Measurements from ENCODE around the gene GNG4.
A peak's percentile ranks its signal among the peaks of the same experiment; 100 is the strongest.
"Not testable (repeated sequence)": the region's sequence is repeated elsewhere in the genome, so short reads cannot be mapped to it uniquely, and the experiment has no call there.

Gene GNG4

DNA sequence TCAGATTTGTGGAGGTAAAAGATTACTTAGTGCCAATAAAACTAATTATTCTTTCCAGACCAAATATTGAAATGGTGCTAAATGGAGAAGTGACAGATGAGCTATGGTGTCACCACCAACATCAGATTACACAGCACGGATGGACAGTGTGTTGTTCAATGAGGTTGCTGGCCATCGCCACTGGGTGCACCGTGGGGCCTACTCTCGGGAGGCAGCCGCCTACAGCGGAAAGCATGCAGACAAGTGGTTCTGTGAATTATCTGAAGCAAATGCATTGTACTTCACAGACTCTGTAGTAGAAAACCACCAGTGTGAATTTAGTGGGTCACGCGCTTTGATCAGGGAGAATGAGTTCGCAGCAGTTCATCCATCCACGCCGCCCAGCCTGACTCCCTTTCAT lies 42.3 kb downstream of the GNG4 start:
- no peak overlapping the region for H3K4me3 ChIP-seq (ENCODE audit: low read depth, low read length)
- in situ Hi-C loops (cut with HindIII; ENCODE audit: low sequenced_read_pairs), result no loop called here
- no peak for DNase-seq (ENCODE audit: low read depth)
- TF ChIP-seq, protein P1, sequence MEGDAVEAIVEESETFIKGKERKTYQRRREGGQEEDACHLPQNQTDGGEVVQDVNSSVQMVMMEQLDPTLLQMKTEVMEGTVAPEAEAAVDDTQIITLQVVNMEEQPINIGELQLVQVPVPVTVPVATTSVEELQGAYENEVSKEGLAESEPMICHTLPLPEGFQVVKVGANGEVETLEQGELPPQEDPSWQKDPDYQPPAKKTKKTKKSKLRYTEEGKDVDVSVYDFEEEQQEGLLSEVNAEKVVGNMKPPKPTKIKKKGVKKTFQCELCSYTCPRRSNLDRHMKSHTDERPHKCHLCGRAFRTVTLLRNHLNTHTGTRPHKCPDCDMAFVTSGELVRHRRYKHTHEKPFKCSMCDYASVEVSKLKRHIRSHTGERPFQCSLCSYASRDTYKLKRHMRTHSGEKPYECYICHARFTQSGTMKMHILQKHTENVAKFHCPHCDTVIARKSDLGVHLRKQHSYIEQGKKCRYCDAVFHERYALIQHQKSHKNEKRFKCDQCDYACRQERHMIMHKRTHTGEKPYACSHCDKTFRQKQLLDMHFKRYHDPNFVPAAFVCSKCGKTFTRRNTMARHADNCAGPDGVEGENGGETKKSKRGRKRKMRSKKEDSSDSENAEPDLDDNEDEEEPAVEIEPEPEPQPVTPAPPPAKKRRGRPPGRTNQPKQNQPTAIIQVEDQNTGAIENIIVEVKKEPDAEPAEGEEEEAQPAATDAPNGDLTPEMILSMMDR (IDR thresholded peaks at IDR 0.05; ENCODE audit: low read depth, low read length, missing control alignments), result no peak

DNA sequence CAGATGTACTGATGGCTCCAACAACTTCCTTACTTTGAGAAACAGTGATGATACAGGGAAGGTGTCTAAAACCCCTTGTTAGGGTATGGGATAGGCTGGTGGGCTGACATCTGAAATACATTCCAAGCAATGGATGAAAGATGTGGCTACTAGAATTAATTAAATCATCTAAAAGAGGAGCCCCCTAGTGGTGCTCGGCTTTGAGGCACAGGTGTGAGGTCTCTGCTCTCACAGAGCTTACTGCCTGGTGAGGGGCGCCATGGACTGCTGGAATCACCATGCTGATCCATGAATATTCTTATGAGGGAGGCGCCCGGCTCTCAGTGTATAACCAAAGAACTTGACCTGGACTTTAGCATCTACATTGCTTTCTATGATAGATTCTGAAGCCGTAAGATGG lies 48.5 kb downstream of the GNG4 start:
- in situ Hi-C loops (cut with HindIII; ENCODE audit: low sequenced_read_pairs), result no loop called here
- no peak overlapping the region for H3K4me3 ChIP-seq (ENCODE audit: low read depth, low read length)
- no peak for DNase-seq (ENCODE audit: low read depth)
- TF ChIP-seq, protein P1 (IDR thresholded peaks at IDR 0.05; ENCODE audit: low read depth, low read length, missing control alignments), result peak; percentile 43

DNA sequence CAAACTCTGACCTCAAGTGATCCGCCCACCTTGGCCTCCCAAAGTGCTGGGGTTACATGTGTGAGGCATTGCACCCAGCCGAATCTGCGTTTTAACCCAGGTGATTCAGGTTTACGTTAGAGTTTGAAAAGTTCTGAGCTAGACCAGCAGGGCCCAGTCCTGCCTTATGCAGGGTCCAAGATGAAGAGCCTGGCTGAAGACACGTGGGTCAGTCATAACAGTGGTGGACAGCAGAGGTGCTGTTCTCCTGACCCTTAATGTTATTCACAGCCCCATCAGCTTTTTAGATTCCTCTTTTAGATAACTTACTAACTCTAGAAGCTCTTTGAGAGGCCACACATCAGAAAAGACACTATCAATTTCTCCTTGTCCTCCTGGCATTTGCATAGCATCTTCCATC lies 50.0 kb downstream of the GNG4 start:
- H3K4me3 ChIP-seq (ENCODE audit: low read depth, low read length), result no peak overlapping the region
- TF ChIP-seq, protein P1 (IDR thresholded peaks at IDR 0.05; ENCODE audit: low read depth, low read length, missing control alignments), result no peak
- DNase-seq (ENCODE audit: low read depth), result no peak
- in situ Hi-C loops (cut with HindIII; ENCODE audit: low sequenced_read_pairs), result no loop called here

DNA sequence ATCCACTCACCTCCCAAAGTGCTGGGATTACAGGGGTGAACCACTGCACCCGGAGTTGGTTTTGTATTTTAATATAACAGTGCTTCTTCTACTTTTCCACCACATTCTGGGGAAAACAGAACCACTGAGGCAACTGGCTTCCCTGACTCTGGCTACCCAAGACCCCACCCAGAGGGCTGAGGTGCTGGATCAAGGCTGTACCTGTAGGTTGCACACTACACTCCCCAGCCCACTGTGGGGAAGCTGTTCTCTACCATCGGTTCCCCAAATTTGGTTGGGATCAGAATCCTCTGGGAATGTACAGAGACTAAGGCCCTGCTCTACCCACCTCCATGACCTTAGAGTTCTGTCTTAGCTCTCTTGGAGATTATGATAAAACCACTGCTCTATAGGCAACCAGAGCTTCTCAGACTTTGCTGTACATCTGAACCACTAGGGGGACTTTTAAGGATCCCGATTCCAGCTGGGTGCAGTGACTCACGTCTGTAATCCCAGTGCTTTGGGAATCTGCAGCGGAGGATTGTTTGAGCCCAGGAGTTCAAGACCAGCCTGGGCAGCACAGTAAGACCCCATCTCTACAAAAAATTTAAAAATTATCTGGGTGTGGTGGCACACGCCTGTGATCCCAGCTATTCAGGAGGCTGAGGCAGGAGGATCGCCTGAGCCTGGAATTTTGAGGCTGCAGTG lies 51.6 kb downstream of the GNG4 start:
- in situ Hi-C loops (cut with HindIII; ENCODE audit: low sequenced_read_pairs), result no loop called here
- no peak overlapping the region for H3K4me3 ChIP-seq (ENCODE audit: low read depth, low read length)
- TF ChIP-seq, protein P1 (IDR thresholded peaks at IDR 0.05; ENCODE audit: low read depth, low read length, missing control alignments), result peak; percentile 53
- DNase-seq (ENCODE audit: low read depth), result peak; percentile 15

DNA sequence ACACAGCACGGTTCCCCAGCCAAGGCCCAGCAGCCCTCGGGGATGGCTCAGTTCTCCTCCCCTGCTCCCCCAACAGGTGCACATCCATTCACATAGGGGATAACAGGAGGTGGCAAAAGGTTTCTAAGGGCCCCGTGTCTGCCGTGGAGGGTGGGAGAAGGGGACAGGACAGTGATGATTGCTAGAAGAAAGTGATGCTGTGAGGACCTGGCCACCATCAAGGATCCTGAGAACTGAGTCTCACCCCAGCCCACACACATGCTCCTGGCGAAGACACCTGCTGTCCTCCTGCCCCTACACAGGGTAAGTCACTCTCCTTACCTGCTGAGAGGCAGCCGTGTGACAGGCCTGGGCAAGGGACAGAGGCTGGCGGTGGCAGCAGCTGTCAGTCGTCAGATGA lies 54.5 kb downstream of the GNG4 start:
- TF ChIP-seq, protein P1 (IDR thresholded peaks at IDR 0.05; ENCODE audit: low read depth, low read length, missing control alignments), result no peak
- in situ Hi-C loops (cut with HindIII; ENCODE audit: low sequenced_read_pairs), result no loop called here
- no peak overlapping the region for H3K4me3 ChIP-seq (ENCODE audit: low read depth, low read length)
- no peak for DNase-seq (ENCODE audit: low read depth)

DNA sequence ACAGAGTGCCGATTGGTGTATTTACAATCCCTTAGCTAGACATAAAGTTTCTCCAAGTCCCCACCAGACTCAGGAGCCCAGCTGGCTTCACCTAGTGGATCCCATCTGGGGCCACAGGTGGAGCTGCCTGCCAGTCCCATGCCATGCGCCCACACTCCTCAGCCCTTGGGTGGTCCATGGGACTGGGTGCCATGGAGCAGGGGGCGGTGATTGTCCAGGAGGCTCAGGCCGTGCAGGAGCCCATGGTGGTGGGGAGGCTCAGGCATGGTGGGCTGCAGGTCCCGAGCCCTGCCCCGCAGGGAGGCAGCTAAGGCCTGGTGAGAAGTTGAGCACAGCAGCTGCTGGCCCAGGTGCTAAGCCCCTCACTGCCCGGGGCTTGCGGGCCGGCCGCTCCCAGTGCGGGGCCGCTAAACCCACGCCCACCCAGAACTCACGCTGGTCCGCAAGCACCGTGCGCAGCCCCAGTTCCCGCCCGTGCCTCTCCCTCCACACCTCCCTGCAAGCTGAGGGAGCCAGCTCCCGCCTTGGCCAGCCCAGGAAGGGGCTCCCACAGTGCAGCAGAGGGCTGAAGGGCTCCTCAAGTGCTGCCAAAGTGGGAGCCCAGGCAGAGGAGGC lies 55.2 kb downstream of the GNG4 start:
- DNase-seq (ENCODE audit: low read depth); in situ Hi-C loops (cut with HindIII; ENCODE audit: low sequenced_read_pairs); H3K4me3 ChIP-seq (ENCODE audit: low read depth, low read length): not testable (repeated sequence)

DNA sequence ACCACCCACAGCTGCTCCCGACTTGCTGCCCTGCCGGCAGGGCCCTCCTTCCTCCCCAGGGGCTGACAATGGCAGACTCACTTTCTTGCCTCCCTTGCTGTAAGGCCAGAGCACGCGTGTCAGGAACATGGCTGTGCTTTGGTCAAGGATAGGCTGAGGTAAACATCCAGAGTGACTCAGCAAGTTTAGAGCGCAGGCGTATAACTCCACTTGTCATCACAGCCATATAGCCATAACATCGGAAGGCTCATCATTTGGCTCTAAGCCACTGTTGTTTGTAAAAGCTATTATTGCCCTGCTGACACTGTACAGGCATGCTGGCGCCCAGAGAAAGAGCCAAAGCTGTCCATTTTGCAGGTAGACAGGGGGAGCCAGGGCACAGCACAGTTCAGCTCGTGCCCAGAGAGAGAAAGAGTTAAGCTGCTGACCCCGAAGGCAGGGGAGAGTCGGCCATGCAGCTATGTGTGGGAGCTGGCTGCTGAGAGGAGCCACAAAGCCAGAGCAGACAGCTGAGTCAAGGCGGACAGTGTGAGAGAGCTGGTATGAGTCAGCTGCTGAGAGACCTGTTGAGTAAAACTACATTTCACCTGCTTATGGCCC lies 60.6 kb downstream of the GNG4 start:
- TF ChIP-seq, protein P1 (IDR thresholded peaks at IDR 0.05; ENCODE audit: low read depth, low read length, missing control alignments), result no peak
- in situ Hi-C loops (cut with HindIII; ENCODE audit: low sequenced_read_pairs), result no loop called here
- DNase-seq (ENCODE audit: low read depth), result no peak
- H3K4me3 ChIP-seq (ENCODE audit: low read depth, low read length), result no peak overlapping the region

Data from astrocyte of the cerebellum (primary cell).